ENCODE results near the gene TEAD1.

Gene TEAD1

DNA sequence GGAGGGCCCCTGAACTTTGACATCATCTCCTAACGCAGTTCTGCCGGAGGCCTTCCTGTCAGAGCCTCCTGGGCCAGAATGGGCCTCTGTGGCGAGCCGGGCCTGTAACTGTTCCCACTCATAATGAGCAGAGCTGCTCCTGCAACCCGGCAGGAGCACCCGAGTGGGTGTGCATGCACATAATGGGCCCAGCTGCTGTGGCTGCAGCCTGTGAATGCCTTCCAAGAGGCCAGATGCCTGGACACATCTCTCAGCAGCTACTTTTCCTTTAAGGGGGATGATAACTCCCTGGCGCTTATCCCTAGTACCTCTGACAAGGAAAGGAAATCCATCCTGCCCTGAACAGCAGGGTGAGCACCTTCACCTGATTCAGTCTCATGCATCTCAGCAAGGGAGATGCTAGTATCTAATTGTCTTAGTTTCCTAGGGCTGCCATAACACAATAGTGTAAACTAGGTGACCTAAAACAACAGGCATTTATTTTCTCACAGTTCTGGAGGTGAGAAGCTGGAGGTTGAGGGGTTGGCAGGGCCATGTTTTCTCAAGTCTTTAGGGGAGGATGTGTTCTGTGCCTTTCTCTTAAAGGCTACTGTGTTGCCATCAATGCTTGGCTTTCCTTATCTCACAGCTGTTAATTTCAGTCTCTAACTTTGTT, 120.5 kb downstream of the TEAD1 start:
- TF ChIP-seq EZH2phosphoT487 (IDR thresholded peaks at IDR 0.05; ENCODE audit: borderline replicate concordance, low read length): no peak
- TF ChIP-seq, protein P1, sequence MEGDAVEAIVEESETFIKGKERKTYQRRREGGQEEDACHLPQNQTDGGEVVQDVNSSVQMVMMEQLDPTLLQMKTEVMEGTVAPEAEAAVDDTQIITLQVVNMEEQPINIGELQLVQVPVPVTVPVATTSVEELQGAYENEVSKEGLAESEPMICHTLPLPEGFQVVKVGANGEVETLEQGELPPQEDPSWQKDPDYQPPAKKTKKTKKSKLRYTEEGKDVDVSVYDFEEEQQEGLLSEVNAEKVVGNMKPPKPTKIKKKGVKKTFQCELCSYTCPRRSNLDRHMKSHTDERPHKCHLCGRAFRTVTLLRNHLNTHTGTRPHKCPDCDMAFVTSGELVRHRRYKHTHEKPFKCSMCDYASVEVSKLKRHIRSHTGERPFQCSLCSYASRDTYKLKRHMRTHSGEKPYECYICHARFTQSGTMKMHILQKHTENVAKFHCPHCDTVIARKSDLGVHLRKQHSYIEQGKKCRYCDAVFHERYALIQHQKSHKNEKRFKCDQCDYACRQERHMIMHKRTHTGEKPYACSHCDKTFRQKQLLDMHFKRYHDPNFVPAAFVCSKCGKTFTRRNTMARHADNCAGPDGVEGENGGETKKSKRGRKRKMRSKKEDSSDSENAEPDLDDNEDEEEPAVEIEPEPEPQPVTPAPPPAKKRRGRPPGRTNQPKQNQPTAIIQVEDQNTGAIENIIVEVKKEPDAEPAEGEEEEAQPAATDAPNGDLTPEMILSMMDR (IDR thresholded peaks at IDR 0.05; ENCODE audit: low read depth, low read length, poor library complexity, severe bottlenecking): no peak
- Histone ChIP-seq H3K27ac (ENCODE audit: low read depth, low read length) (no peak overlapping the region), H3F3A (ENCODE audit: control insufficient read depth, insufficient read depth) (no peaks in the 10 kb centered on the region), H3K4me3 (ENCODE audit: low read length) (no peak overlapping the region), H3K4me1 (ENCODE audit: control insufficient read depth, low read length) (no peaks in the 10 kb centered on the region), H3K4me2 (ENCODE audit: low read length) (no peak overlapping the region), H3K27me3 (ENCODE audit: control insufficient read depth, low read length) (no peaks in the 10 kb centered on the region), H4K20me1 (ENCODE audit: control insufficient read depth, insufficient read depth, low read depth, low read length) (no peaks in the 10 kb centered on the region), H3K9me3 (ENCODE audit: control insufficient read depth, insufficient read depth, low read length) (no peaks in the 10 kb centered on the region), H3K36me3 (ENCODE audit: control insufficient read depth, low read length) (no peaks in the 10 kb centered on the region), H3K9me2 (replicated peaks; ENCODE audit: control insufficient read depth, low read length) (no peaks in the 10 kb centered on the region), H3K79me2 (ENCODE audit: control insufficient read depth, low read length) (no peaks in the 10 kb centered on the region)

DNA sequence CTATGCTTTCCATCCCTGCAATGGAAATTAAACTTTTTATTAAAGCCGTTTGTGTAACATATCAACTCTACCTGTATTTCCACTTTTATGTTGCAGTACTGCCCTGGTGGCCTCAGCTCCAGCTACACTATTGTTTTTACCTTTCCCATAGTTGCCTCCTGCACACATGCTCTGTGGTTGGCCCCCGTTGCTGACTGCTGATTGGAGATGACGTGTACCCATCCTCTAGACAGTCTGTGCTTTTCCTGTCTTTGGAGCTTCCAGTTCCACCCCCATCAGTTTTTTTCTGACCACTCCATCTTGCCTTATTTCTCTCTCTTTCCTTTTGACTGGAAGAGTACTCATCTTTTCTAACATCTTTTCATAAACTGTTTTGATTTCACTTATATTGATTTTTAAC, 123.8 kb downstream of the TEAD1 start:
- Histone ChIP-seq H3K4me2 (ENCODE audit: low read length) (no peak overlapping the region), H3K4me3 (ENCODE audit: low read length) (no peak overlapping the region), H3F3A (ENCODE audit: control insufficient read depth, insufficient read depth) (no peaks in the 10 kb centered on the region), H3K27ac (ENCODE audit: low read depth, low read length) (no peak overlapping the region), H3K9me3 (ENCODE audit: control insufficient read depth, insufficient read depth, low read length) (no peaks in the 10 kb centered on the region), H3K27me3 (ENCODE audit: control insufficient read depth, low read length) (no peaks in the 10 kb centered on the region), H3K4me1 (ENCODE audit: control insufficient read depth, low read length) (no peaks in the 10 kb centered on the region), H4K20me1 (ENCODE audit: control insufficient read depth, insufficient read depth, low read depth, low read length) (no peaks in the 10 kb centered on the region), H3K36me3 (ENCODE audit: control insufficient read depth, low read length) (no peaks in the 10 kb centered on the region), H3K9me2 (replicated peaks; ENCODE audit: control insufficient read depth, low read length) (no peaks in the 10 kb centered on the region), H3K79me2 (ENCODE audit: control insufficient read depth, low read length) (no peaks in the 10 kb centered on the region)
- TF ChIP-seq EZH2phosphoT487 (IDR thresholded peaks at IDR 0.05; ENCODE audit: borderline replicate concordance, low read length): no peak
- TF ChIP-seq, protein P1 (IDR thresholded peaks at IDR 0.05; ENCODE audit: low read depth, low read length, poor library complexity, severe bottlenecking): no peak

DNA sequence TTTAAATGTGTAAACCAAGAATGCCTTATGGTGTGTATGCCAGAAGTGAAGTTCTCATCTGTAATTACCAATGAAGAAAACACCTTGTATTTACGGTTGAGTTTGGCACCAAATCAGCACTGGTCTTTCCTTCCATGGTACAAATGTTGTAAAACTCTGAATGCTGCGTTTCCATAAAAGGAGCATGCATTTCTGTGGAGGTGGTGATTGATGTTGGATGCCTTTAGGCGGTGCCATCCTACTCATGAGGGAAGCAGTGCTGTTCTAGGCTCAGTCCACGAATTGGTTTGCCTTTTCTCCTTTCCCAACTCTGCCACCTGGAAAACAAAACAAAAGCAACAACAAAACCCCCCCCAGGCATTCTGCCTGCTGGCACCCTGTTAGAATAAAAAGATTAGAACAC, 124.4 kb downstream of the TEAD1 start:
- Histone ChIP-seq H3K27ac (ENCODE audit: low read depth, low read length) (no peak overlapping the region), H3K4me1 (ENCODE audit: control insufficient read depth, low read length) (no peaks in the 10 kb centered on the region), H3K4me2 (ENCODE audit: low read length) (no peak overlapping the region), H3K79me2 (ENCODE audit: control insufficient read depth, low read length) (no peaks in the 10 kb centered on the region), H3K9me3 (ENCODE audit: control insufficient read depth, insufficient read depth, low read length) (no peaks in the 10 kb centered on the region), H3K9me2 (replicated peaks; ENCODE audit: control insufficient read depth, low read length) (no peaks in the 10 kb centered on the region), H3K4me3 (ENCODE audit: low read length) (no peak overlapping the region), H3K27me3 (ENCODE audit: control insufficient read depth, low read length) (no peaks in the 10 kb centered on the region), H4K20me1 (ENCODE audit: control insufficient read depth, insufficient read depth, low read depth, low read length) (no peaks in the 10 kb centered on the region), H3K36me3 (ENCODE audit: control insufficient read depth, low read length) (no peaks in the 10 kb centered on the region), H3F3A (ENCODE audit: control insufficient read depth, insufficient read depth) (no peaks in the 10 kb centered on the region)
- no peak for TF ChIP-seq EZH2phosphoT487 (IDR thresholded peaks at IDR 0.05; ENCODE audit: borderline replicate concordance, low read length)
- TF ChIP-seq, protein P1 (IDR thresholded peaks at IDR 0.05; ENCODE audit: low read depth, low read length, poor library complexity, severe bottlenecking): no peak
